Trophoblast cell (in vitro differentiated cells and primary cell): ENCODE data around the gene TIMP2.

Source experiments
- DNase-seq, 2 donors: peaks; one replicate each; pipeline ENCODE4 v3.0.0-alpha.2; 2016
- H2AFZ ChIP-seq: 2 replicates; pipeline ENCODE4 v1.6.1; 2013; ENCODE audit warnings: low read length, moderate library complexity, mild to moderate bottlenecking; ENCODE audit not compliant: insufficient read depth, poor library complexity
- H2AK5ac ChIP-seq: 2 replicates; pipeline ENCODE4 v1.6.1; 2013; ENCODE audit warnings: mild to moderate bottlenecking, low read length
- H2BK120ac ChIP-seq: 2 replicates; pipeline ENCODE4 v1.6.1; 2013; ENCODE audit warnings: low read length, mild to moderate bottlenecking, moderate library complexity; ENCODE audit not compliant: insufficient read depth, poor library complexity
- H2BK12ac ChIP-seq: 2 replicates; pipeline ENCODE4 v1.6.1; 2013; ENCODE audit warnings: mild to moderate bottlenecking, low read length, moderate library complexity
- H2BK5ac ChIP-seq: 2 replicates; pipeline ENCODE4 v1.6.1; 2013; ENCODE audit warnings: low read length, low read depth, moderate library complexity, mild to moderate bottlenecking; ENCODE audit not compliant: poor library complexity
- H3K14ac ChIP-seq: 2 replicates; pipeline ENCODE4 v1.6.1; 2013; ENCODE audit warnings: mild to moderate bottlenecking, low read length
- H3K18ac ChIP-seq: 2 replicates; pipeline ENCODE4 v1.6.1; 2013; ENCODE audit warnings: mild to moderate bottlenecking, low read length
- H3K23ac ChIP-seq: 2 replicates; pipeline ENCODE4 v1.6.1; 2013; ENCODE audit warnings: low read length
- H3K27ac ChIP-seq: 2 replicates; pipeline ENCODE4 v1.5.1; 2013; ENCODE audit warnings: low read depth, mild to moderate bottlenecking, inconsistent platforms, low read length, moderate library complexity
- H3K27me3 ChIP-seq: 2 replicates; pipeline ENCODE4 v1.6.1; 2013; ENCODE audit warnings: inconsistent platforms, mild to moderate bottlenecking, low read length, moderate library complexity; ENCODE audit not compliant: insufficient read depth
- H3K36me3 ChIP-seq, 2 experiments: 1 replicate in 1 of 2; 2 replicates in 1 of 2; pipeline ENCODE4 v1.6.1; 2013; ENCODE audit warnings: low read length in 2 of 2, mild to moderate bottlenecking in 2 of 2, moderate library complexity in 1 of 2; ENCODE audit not compliant: insufficient read depth in 2 of 2, control insufficient read depth in 1 of 2
- H3K4ac ChIP-seq: 2 replicates; pipeline ENCODE4 v1.6.1; 2013; ENCODE audit warnings: low read depth, mild to moderate bottlenecking, low read length, moderate library complexity
- H3K4me1 ChIP-seq, 2 experiments: 1 replicate in 1 of 2; 2 replicates in 1 of 2; pipeline ENCODE4 v1.6.1; 2013; ENCODE audit warnings: low read length in 2 of 2, mild to moderate bottlenecking in 2 of 2, moderate library complexity in 1 of 2; ENCODE audit not compliant: insufficient read depth in 2 of 2, control insufficient read depth in 1 of 2
- H3K4me2 ChIP-seq: 2 replicates; pipeline ENCODE4 v1.6.1; 2013; ENCODE audit warnings: inconsistent platforms, mild to moderate bottlenecking, low read length, moderate library complexity
- H3K4me3 ChIP-seq: 2 replicates; pipeline ENCODE4 v1.5.1; 2013; ENCODE audit warnings: mild to moderate bottlenecking, low read depth, low read length, inconsistent platforms
- H3K79me1 ChIP-seq: one replicate; pipeline ENCODE4 v1.6.1; 2013; ENCODE audit warnings: low read length
- H3K79me2 ChIP-seq: 2 replicates; pipeline ENCODE4 v1.6.1; 2013; ENCODE audit warnings: low read length, mild to moderate bottlenecking; ENCODE audit not compliant: control insufficient read depth, insufficient read depth, poor library complexity
- H3K9ac ChIP-seq: 2 replicates; pipeline ENCODE4 v1.6.1; 2013; ENCODE audit warnings: mild to moderate bottlenecking, low read length
- H3K9me3 ChIP-seq: 2 replicates; pipeline ENCODE4 v1.6.1; 2013; ENCODE audit warnings: low read depth, mild to moderate bottlenecking, control low read depth, inconsistent platforms, low read length; ENCODE audit not compliant: insufficient read depth
- H4K12ac ChIP-seq: 2 replicates; pipeline ENCODE4 v1.6.1; 2013; ENCODE audit warnings: low read depth, mild to moderate bottlenecking, low read length, moderate library complexity
- H4K8ac ChIP-seq: 2 replicates; pipeline ENCODE4 v1.6.1; 2013; ENCODE audit warnings: low read depth, mild to moderate bottlenecking, low read length, moderate library complexity
- H4K91ac ChIP-seq: one replicate; pipeline ENCODE4 v1.6.1; 2013; ENCODE audit warnings: low read depth, mild to moderate bottlenecking, low read length, moderate library complexity
- WGBS: extraction: QIAGEN DNeasy Blood & Tissue Kit; methylation state at CpG from one replicate; pipeline ENCODE4 v1.1.7; 2013; ENCODE audit warnings: missing lambda C conversion rate; ENCODE audit not compliant: insufficient read length, insufficient coverage; ENCODE audit errors: extremely low coverage; 5-methylcytosine and 5-hydroxymethylcytosine counted together

Gene TIMP2

GRCh38 chr17:78836420-78837021, 88.7 kb downstream of the TIMP2 start:
- Histone ChIP-seq H2AFZ (no peak overlapping the region), H2AK5ac (no peak overlapping the region), H3K4me3 (no peak overlapping the region), H4K12ac (no peak overlapping the region), H2BK120ac (no peak overlapping the region), H3K79me2 (peaks cover 10% of the 10 kb centered on the region), H2BK5ac (no peak overlapping the region), H3K27ac (no peak overlapping the region), H3K9me3 (no peaks in the 10 kb centered on the region), H3K27me3 (no peaks in the 10 kb centered on the region), H3K18ac (no peak overlapping the region), H3K23ac (no peak overlapping the region), H3K4me2 (no peak overlapping the region), H3K9ac (no peak overlapping the region), H3K79me1 (peaks cover 11% of the 10 kb centered on the region), H3K14ac (no peak overlapping the region), H3K36me3 (peaks cover 44 to 49% of the 10 kb centered on the region in 2 experiments), H3K4me1 (peaks cover 3 to 4% of the 10 kb centered on the region in 2 experiments), H2BK12ac (no peak overlapping the region), H4K8ac (no peak overlapping the region), H3K4ac (no peak overlapping the region), H4K91ac (no peak overlapping the region)
- no CpG with 5 or more reads among the region's 5 CpGs for WGBS
- no peak for DNase-seq

- Histone ChIP-seq H2AFZ (no peak overlapping the region), H3K14ac (no peak overlapping the region), H3K9me3 (no peaks in the 10 kb centered on the region), H3K79me1 (no peaks in the 10 kb centered on the region), H2BK120ac (no peak overlapping the region), H2BK12ac (no peak overlapping the region), H3K27ac (no peak overlapping the region), H3K36me3 (peaks cover 49 to 56% of the 10 kb centered on the region in 2 experiments), H4K8ac (no peak overlapping the region), H3K9ac (no peak overlapping the region), H2BK5ac (no peak overlapping the region), H3K4me2 (no peak overlapping the region), H3K23ac (no peak overlapping the region), H2AK5ac (no peak overlapping the region), H3K4me3 (no peak overlapping the region), H3K27me3 (no peaks in the 10 kb centered on the region), H3K18ac (no peak overlapping the region), H4K12ac (no peak overlapping the region), H4K91ac (no peak overlapping the region), H3K4ac (no peak overlapping the region), H3K4me1 (peaks cover under 1 to 2% of the 10 kb centered on the region in 2 experiments), H3K79me2 (peaks cover 2% of the 10 kb centered on the region)
- no CpG with 5 or more reads among the region's 8 CpGs for WGBS
- DNase-seq = no peak
Measured at GRCh38 chr17:78834571-78834970, 90.6 kb downstream of the TIMP2 start.

GRCh38 chr17:78832541-78832810, 92.7 kb downstream of the TIMP2 start:
- Histone ChIP-seq H4K91ac (no peak overlapping the region), H3K4me1 (no peaks in the 10 kb centered on the region), H3K9ac (no peak overlapping the region), H3K4me3 (no peak overlapping the region), H2BK5ac (no peak overlapping the region), H3K4ac (no peak overlapping the region), H3K27ac (no peak overlapping the region), H3K23ac (no peak overlapping the region), H3K9me3 (peaks cover 2% of the 10 kb centered on the region), H2BK12ac (no peak overlapping the region), H2AFZ (no peak overlapping the region), H3K79me1 (no peaks in the 10 kb centered on the region), H3K79me2 (no peaks in the 10 kb centered on the region), H3K36me3 (peaks cover 59 to 65% of the 10 kb centered on the region in 2 experiments), H3K18ac (no peak overlapping the region), H4K8ac (no peak overlapping the region), H3K4me2 (no peak overlapping the region), H2BK120ac (no peak overlapping the region), H4K12ac (no peak overlapping the region), H3K14ac (no peak overlapping the region), H3K27me3 (no peaks in the 10 kb centered on the region), H2AK5ac (no peak overlapping the region)
- no CpG with 5 or more reads among the region's 2 CpGs for whole genome bisulfite sequencing
- DNase-seq = no peak

GRCh38 chr17:78831688-78832540, 93.3 kb downstream of the TIMP2 start:
- H3K36me3 ChIP-seq = peaks cover 61 to 64% of the 10 kb centered on the region in 2 experiments
- WGBS = no CpG with 5 or more reads among the region's 15 CpGs

More at GRCh38 chr17:78831688-78832540, 93.3 kb downstream of the TIMP2 start:
- Histone ChIP-seq H2BK12ac (no peak overlapping the region), H3K4ac (no peak overlapping the region), H3K18ac (no peak overlapping the region), H3K4me3 (no peak overlapping the region), H3K27me3 (no peaks in the 10 kb centered on the region), H2BK5ac (no peak overlapping the region), H3K23ac (no peak overlapping the region), H3K9me3 (peaks cover 2% of the 10 kb centered on the region), H3K79me1 (no peaks in the 10 kb centered on the region), H3K9ac (no peak overlapping the region), H2AK5ac (no peak overlapping the region), H3K27ac (no peak overlapping the region), H3K4me1 (peaks cover 0 to under 1% of the 10 kb centered on the region in 2 experiments), H2AFZ (no peak overlapping the region), H3K14ac (no peak overlapping the region), H2BK120ac (no peak overlapping the region), H4K8ac (no peak overlapping the region), H3K4me2 (no peak overlapping the region), H3K79me2 (no peaks in the 10 kb centered on the region), H4K12ac (no peak overlapping the region), H4K91ac (no peak overlapping the region)
- DNase-seq = no peak
